GM12878 (cell line): ENCODE data around the gene IDI2.

Source experiments
- ASH2L ChIP-seq: fragments of 300-600, 200-600 bp; sonication (generic); IDR thresholded peaks from 2 replicates; pipeline ENCODE4 v1.6.1; 2017; ENCODE audit warnings: low read depth, mild to moderate bottlenecking, borderline replicate concordance
- CEBPB ChIP-seq, 2 experiments: fragments of 150-350 bp in 1 of 2; IDR thresholded peaks; 2 replicates each; pipeline ENCODE4 v1.6.1; 2012 to 2014; ENCODE audit warnings: low read depth in 2 of 2, low read length in 2 of 2, borderline replicate concordance in 1 of 2, inconsistent platforms in 1 of 2
- CTCF ChIP-seq, 3 experiments: IDR thresholded peaks in 2 of 3; conservative IDR thresholded peaks in 1 of 3; 2 replicates each; pipeline ENCODE4 v1.5.1; 2011; ENCODE audit warnings: low read depth in 3 of 3, low read length in 3 of 3, mild to moderate bottlenecking in 3 of 3, control low read depth in 2 of 3, moderate library complexity in 2 of 3, inconsistent platforms in 1 of 3, mixed read lengths in 1 of 3; ENCODE audit not compliant: control insufficient read depth in 2 of 3, insufficient read depth in 1 of 3; ENCODE audit errors: extremely low read depth in 1 of 3
- FOXM1 ChIP-seq: IDR thresholded peaks from 2 replicates; pipeline ENCODE4 v1.6.1; 2012; ENCODE audit warnings: low read depth, mild to moderate bottlenecking, inconsistent platforms, low read length, moderate library complexity
- GABPA ChIP-seq: IDR thresholded peaks from 2 replicates; pipeline ENCODE4 v1.6.1; 2014; ENCODE audit warnings: antibody characterized with exemption, low read depth, mild to moderate bottlenecking, inconsistent platforms
- MEF2A ChIP-seq: IDR thresholded peaks from 2 replicates; pipeline ENCODE4 v1.6.1; 2011; ENCODE audit warnings: low read depth, mild to moderate bottlenecking, low read length, moderate library complexity; ENCODE audit not compliant: insufficient read depth
- NBN ChIP-seq: fragments of 450-650 bp; IDR thresholded peaks from 2 replicates; pipeline ENCODE4 v1.6.1; 2016
- PBX3 ChIP-seq: IDR thresholded peaks from 2 replicates; pipeline ENCODE4 v1.6.1; 2011; ENCODE audit warnings: mild to moderate bottlenecking, low read depth, low read length, moderate library complexity; ENCODE audit not compliant: insufficient replicate concordance
- POLR2A ChIP-seq: IDR thresholded peaks from 2 replicates; pipeline ENCODE4 v1.6.1; 2011; ENCODE audit warnings: low read depth, mild to moderate bottlenecking, low read length
- POLR2AphosphoS2 ChIP-seq: IDR thresholded peaks from 2 replicates; pipeline ENCODE4 v1.6.1; 2011; ENCODE audit warnings: low read depth, mild to moderate bottlenecking, low read length, improper control_type of control experiment, moderate library complexity
- STAT1 ChIP-seq: fragments of 450-650 bp; conservative IDR thresholded peaks from 2 replicates; pipeline ENCODE4 v1.6.1; 2014; ENCODE audit warnings: antibody characterized with exemption, mild to moderate bottlenecking
- ZBTB4 ChIP-seq: fragments of 450-650 bp; formaldehyde crosslinking; IDR thresholded peaks from 2 replicates; pipeline ENCODE4 v1.4.0; 2022; ENCODE audit warnings: mild to moderate bottlenecking, moderate library complexity
- TF ChIP-seq, protein P1 (sequence below): IDR thresholded peaks from 2 replicates; pipeline ENCODE4 v1.6.1; 2011; ENCODE audit warnings: low read depth, low read length, improper control_type of control experiment, borderline replicate concordance
- TF ChIP-seq, protein P2 (sequence below): fragments of 450-650 bp; IDR thresholded peaks from 2 replicates; pipeline ENCODE4 v1.6.1; 2018; ENCODE audit warnings: mild to moderate bottlenecking, low read depth, moderate library complexity; ENCODE audit not compliant: partially characterized antibody

- TF ChIP-seq CEBPB (IDR thresholded peaks at IDR 0.05; ENCODE audit: borderline replicate concordance in 1 of 2, low read depth in 2 of 2, low read length in 2 of 2) (no peak), MEF2A (no peak), GABPA (no peak), ZBTB4 (no peak), PBX3 (no peak), NBN (no peak), STAT1 (no peak), CTCF (IDR thresholded peaks at IDR 0.05 in 2 of 3, conservative IDR thresholded peaks at IDR 0.05 in 1 of 3; ENCODE audit: control insufficient read depth in 2 of 3, extremely low read depth in 1 of 3, insufficient read depth in 1 of 3, low read depth in 3 of 3, low read length in 3 of 3) (no peak), POLR2A (no peak), POLR2AphosphoS2 (no peak), ASH2L (no peak), FOXM1 (no peak)
- TF ChIP-seq, protein P1, sequence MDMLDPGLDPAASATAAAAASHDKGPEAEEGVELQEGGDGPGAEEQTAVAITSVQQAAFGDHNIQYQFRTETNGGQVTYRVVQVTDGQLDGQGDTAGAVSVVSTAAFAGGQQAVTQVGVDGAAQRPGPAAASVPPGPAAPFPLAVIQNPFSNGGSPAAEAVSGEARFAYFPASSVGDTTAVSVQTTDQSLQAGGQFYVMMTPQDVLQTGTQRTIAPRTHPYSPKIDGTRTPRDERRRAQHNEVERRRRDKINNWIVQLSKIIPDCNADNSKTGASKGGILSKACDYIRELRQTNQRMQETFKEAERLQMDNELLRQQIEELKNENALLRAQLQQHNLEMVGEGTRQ: no peak
- TF ChIP-seq, protein P2, sequence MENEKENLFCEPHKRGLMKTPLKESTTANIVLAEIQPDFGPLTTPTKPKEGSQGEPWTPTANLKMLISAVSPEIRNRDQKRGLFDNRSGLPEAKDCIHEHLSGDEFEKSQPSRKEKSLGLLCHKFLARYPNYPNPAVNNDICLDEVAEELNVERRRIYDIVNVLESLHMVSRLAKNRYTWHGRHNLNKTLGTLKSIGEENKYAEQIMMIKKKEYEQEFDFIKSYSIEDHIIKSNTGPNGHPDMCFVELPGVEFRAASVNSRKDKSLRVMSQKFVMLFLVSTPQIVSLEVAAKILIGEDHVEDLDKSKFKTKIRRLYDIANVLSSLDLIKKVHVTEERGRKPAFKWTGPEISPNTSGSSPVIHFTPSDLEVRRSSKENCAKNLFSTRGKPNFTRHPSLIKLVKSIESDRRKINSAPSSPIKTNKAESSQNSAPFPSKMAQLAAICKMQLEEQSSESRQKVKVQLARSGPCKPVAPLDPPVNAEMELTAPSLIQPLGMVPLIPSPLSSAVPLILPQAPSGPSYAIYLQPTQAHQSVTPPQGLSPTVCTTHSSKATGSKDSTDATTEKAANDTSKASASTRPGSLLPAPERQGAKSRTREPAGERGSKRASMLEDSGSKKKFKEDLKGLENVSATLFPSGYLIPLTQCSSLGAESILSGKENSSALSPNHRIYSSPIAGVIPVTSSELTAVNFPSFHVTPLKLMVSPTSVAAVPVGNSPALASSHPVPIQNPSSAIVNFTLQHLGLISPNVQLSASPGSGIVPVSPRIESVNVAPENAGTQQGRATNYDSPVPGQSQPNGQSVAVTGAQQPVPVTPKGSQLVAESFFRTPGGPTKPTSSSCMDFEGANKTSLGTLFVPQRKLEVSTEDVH: no peak
Measured at GRCh38 chr10:1040133-1040532, 14.5 kb upstream of the IDI2 start.
